BJ (cell line): Measurements from ENCODE around the gene ADA. TPM values are rescaled to one million over a fixed set of nuclear protein-coding genes. Genes with fewer than 3 reads are reported as not detected.

ENCODE experiments used
- CTCF ChIA-PET: fragments of 350-600 bp; formaldehyde crosslinking; extraction: SDS; loops from one replicate; lab custom pipeline; 2021; ENCODE audit warnings: antibody characterized with exemption, inconsistent platforms; lab: Yijun Ruan, JAX
- POLR2A ChIA-PET: fragments of 300-600 bp; sonication (Branson Sonifier 250); formaldehyde crosslinking; extraction: SDS; loops from one replicate; lab custom pipeline; 2021; ENCODE audit warnings: antibody characterized with exemption; lab: Charles Lee
- DNase-seq: peaks from one replicate; pipeline ENCODE4 v3.0.0-alpha.2; 2011; ENCODE audit warnings: low read depth
- H3K27me3 ChIP-seq: 2 replicates; pipeline ENCODE4 v1.6.0; 2011; ENCODE audit warnings: low read length; ENCODE audit not compliant: control insufficient read depth, insufficient read depth
- H3K36me3 ChIP-seq: 2 replicates; pipeline ENCODE4 v1.5.1; 2011; ENCODE audit warnings: low read length; ENCODE audit not compliant: control insufficient read depth, insufficient read depth
- H3K4me3 ChIP-seq: 2 replicates; pipeline ENCODE4 v1.5.1; 2011; ENCODE audit warnings: low read depth, mild to moderate bottlenecking, control low read depth, low read length
- CTCF ChIP-seq: IDR thresholded peaks from 2 replicates; pipeline ENCODE4 v1.5.1; 2011; ENCODE audit warnings: low read depth, mild to moderate bottlenecking, control low read depth, inconsistent platforms, low read length, moderate library complexity; ENCODE audit not compliant: insufficient read depth
- polyA plus RNA-seq: library from polyadenylated mRNA; depleted of rRNA; stranded (reverse); fragments of >200 nt; gene quantifications from 2 replicates; pipeline ENCODE4 v1.2.3, GENCODE V29; 2011

Gene ADA
- polyA plus RNA-seq, 1 experiment: 24.7 TPM

- ChIA-PET POLR2A (no interaction called here), CTCF (no interaction called here)
- Histone ChIP-seq H3K4me3 (no peak overlapping the region), H3K36me3 (peaks cover 9% of the 10 kb centered on the region), H3K27me3 (no peaks in the 10 kb centered on the region)
- TF ChIP-seq CTCF: no peak
- no peak for DNase-seq
Observed at GRCh38 chr20:44625361-44625760, 26.1 kb downstream of the ADA start.

GRCh38 chr20:44624743-44625271, 26.7 kb downstream of the ADA start:
- ChIA-PET POLR2A (no interaction called here), CTCF (interaction anchor here (0.9 kb wide), 1 partner anchor 59 kb away, joined by 3 read pairs; no protein-coding TSS in a partner anchor)
- DNase-seq: no peak
- peaks cover 13% of the 10 kb centered on the region for H3K36me3 ChIP-seq
- H3K4me3 ChIP-seq: no peak overlapping the region
- H3K27me3 ChIP-seq: no peaks in the 10 kb centered on the region
- no peak for TF ChIP-seq CTCF

GRCh38 chr20:44624152-44624551, 27.3 kb downstream of the ADA start:
- no peak overlapping the region for H3K4me3 ChIP-seq
- no peak for TF ChIP-seq CTCF

GRCh38 chr20:44622501-44623270, 28.8 kb downstream of the ADA start:
- no peak for TF ChIP-seq CTCF
- peaks cover 25% of the 10 kb centered on the region for H3K36me3 ChIP-seq
- DNase-seq: no peak
- no peaks in the 10 kb centered on the region for H3K27me3 ChIP-seq
- ChIA-PET POLR2A (no interaction called here), CTCF (interaction anchor here (0.6 to 1.3 kb wide), 3 partner anchors 9 to 61 kb away, joined by 3 read pairs; no protein-coding TSS in a partner anchor)
- no peak overlapping the region for H3K4me3 ChIP-seq

More at GRCh38 chr20:44624152-44624551, 27.3 kb downstream of the ADA start:
- DNase-seq: no peak
- ChIA-PET POLR2A (no interaction called here), CTCF (interaction anchor here (0.9 kb wide), 2 partner anchors 14 to 59 kb away, joined by 3 read pairs; no protein-coding TSS in a partner anchor)
- Histone ChIP-seq H3K27me3 (no peaks in the 10 kb centered on the region), H3K36me3 (peaks cover 16% of the 10 kb centered on the region)

- Histone ChIP-seq H3K36me3 (peaks cover 32% of the 10 kb centered on the region), H3K27me3 (no peaks in the 10 kb centered on the region), H3K4me3 (no peak overlapping the region)
- POLR2A ChIA-PET: no interaction called here
- no peak for TF ChIP-seq CTCF
- DNase-seq: no peak
- CTCF ChIA-PET: interaction anchor here (0.6 to 1.3 kb wide), 4 partner anchors 9 to 311 kb away, joined by 3 to 7 read pairs (median 3); partner anchors contain the start of gene FITM2
Observed at GRCh38 chr20:44621939-44622338, 29.6 kb downstream of the ADA start.
